Esophagus squamous epithelium (tissue), 5 donors: ENCODE data around the gene SAC3D1. TPM values are rescaled to one million over a fixed set of nuclear protein-coding genes. Genes with fewer than 3 reads are reported as not detected.

Experiments
- DNase-seq: peaks from one replicate; lab custom pipeline; 2025; lab: John Stamatoyannopoulos, UW
- H3K27ac ChIP-seq, 4 donors: fragments of 200-600 bp; sonication (generic); one replicate each; pipeline ENCODE4 v1.5.1; 2016 to 2019; ENCODE audit warnings: mild to moderate bottlenecking in 1 of 4
- H3K27me3 ChIP-seq, 4 donors: fragments of 200-600 bp; sonication (generic); 1 replicate in 3 of 4; 2 replicates in 1 of 4; pipeline versions ENCODE4 v1.5.1 to v1.6.0; 2017 to 2021; ENCODE audit warnings: antibody characterized with exemption in 1 of 4
- H3K36me3 ChIP-seq, 3 donors: fragments of 200-600 bp; sonication (generic); one replicate each; pipeline ENCODE4 v1.5.1; 2016 to 2019
- H3K4me1 ChIP-seq, 3 donors: fragments of 200-600 bp; sonication (generic); one replicate each; pipeline ENCODE4 v1.5.1; 2017 to 2019
- H3K4me3 ChIP-seq, 4 donors: fragments of 200-600 bp; sonication (generic); 1 replicate in 3 of 4; 2 replicates in 1 of 4; pipeline ENCODE4 v1.5.1; 2016 to 2019; ENCODE audit warnings: mild to moderate bottlenecking in 2 of 4, moderate library complexity in 1 of 4
- H3K9me3 ChIP-seq, 3 donors: fragments of 200-600 bp; sonication (generic); one replicate each; pipeline ENCODE4 v1.5.1; 2016 to 2019
- POLR2A ChIP-seq, 4 donors: fragments of 450-650 bp; IDR thresholded peaks; one replicate each; pipeline ENCODE4 v1.6.1; 2017; ENCODE audit warnings: antibody characterized with exemption in 4 of 4, mild to moderate bottlenecking in 4 of 4, moderate library complexity in 3 of 4
- WGBS, 2 donors: methylation state at CpG; one replicate each; pipeline ENCODE4 v1.1.5; 2018; 5-methylcytosine and 5-hydroxymethylcytosine counted together
- intact Hi-C: fragments of 100-400 bp; cut with DNase I; formaldehyde crosslinking; loops from one replicate; pipeline ENCODE4 v1.15.0; 2022
- total RNA-seq, 4 donors: library from RNA; depleted of rRNA; stranded (reverse); fragments of >200 nt; gene quantifications; one replicate each; pipeline ENCODE4 v1.1.0, GENCODE V29; 2016
- TF ChIP-seq, protein P1 (sequence below), 6 experiments: fragments of 450-650 bp in 4 of 6; fragments of 200-600 bp in 2 of 6; sonication (generic) in 2 of 6; IDR thresholded peaks; one replicate each; pipeline ENCODE4 v1.5.1; 2016 to 2019; ENCODE audit warnings: antibody characterized with exemption in 6 of 6, mild to moderate bottlenecking in 4 of 6, moderate library complexity in 4 of 6
- donor health status: DM: yes; HTN: yes; CAD: no.

The SAC3D1 gene
- total RNA-seq, 4 donors from 2014 or later = 9.2 to 19.0 (median 15.1) TPM

DNA sequence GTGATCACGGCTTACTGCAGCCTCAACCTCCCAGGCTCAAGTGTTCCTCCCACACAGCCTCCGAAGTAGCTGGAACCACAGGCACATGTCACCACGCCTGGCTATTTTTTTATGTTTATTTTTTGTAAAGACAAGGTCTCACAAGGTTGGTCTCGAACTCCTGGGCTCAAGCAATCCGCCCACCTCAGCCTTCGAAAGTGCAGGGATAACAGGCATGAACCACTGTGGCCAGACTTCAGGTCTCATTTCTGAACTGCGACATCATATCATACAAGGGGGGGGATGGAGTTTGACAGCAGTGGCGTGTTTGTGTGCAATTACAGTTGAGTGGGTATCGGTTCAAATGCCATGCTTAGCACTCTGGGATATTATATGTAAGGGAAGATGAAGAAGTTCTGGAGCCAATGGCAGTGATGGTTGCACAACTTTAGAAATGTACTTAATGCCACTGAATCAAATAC lies 10.4 kb downstream of the SAC3D1 start:
- Histone ChIP-seq H3K27me3 (peaks cover 0 to 11% (median 0%) of the 10 kb centered on the region in 4 donors), H3K9me3 (no peaks in the 10 kb centered on the region), H3K4me1 (peaks cover 11 to 21% (median 12%) of the 10 kb centered on the region in 3 donors), H3K36me3 (no peaks in the 10 kb centered on the region), H3K27ac (no peak overlapping the region), H3K4me3 (no peak overlapping the region)
- 64 to 78% methylated on average over 5 to 9 of the region's 9 CpGs for WGBS, 2 donors
- TF ChIP-seq, protein P1, sequence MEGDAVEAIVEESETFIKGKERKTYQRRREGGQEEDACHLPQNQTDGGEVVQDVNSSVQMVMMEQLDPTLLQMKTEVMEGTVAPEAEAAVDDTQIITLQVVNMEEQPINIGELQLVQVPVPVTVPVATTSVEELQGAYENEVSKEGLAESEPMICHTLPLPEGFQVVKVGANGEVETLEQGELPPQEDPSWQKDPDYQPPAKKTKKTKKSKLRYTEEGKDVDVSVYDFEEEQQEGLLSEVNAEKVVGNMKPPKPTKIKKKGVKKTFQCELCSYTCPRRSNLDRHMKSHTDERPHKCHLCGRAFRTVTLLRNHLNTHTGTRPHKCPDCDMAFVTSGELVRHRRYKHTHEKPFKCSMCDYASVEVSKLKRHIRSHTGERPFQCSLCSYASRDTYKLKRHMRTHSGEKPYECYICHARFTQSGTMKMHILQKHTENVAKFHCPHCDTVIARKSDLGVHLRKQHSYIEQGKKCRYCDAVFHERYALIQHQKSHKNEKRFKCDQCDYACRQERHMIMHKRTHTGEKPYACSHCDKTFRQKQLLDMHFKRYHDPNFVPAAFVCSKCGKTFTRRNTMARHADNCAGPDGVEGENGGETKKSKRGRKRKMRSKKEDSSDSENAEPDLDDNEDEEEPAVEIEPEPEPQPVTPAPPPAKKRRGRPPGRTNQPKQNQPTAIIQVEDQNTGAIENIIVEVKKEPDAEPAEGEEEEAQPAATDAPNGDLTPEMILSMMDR (IDR thresholded peaks at IDR 0.05) = no peak
- no peak for TF ChIP-seq POLR2A (IDR thresholded peaks at IDR 0.05)
- intact Hi-C loops = no loop called here
- no peak for DNase-seq

DNA sequence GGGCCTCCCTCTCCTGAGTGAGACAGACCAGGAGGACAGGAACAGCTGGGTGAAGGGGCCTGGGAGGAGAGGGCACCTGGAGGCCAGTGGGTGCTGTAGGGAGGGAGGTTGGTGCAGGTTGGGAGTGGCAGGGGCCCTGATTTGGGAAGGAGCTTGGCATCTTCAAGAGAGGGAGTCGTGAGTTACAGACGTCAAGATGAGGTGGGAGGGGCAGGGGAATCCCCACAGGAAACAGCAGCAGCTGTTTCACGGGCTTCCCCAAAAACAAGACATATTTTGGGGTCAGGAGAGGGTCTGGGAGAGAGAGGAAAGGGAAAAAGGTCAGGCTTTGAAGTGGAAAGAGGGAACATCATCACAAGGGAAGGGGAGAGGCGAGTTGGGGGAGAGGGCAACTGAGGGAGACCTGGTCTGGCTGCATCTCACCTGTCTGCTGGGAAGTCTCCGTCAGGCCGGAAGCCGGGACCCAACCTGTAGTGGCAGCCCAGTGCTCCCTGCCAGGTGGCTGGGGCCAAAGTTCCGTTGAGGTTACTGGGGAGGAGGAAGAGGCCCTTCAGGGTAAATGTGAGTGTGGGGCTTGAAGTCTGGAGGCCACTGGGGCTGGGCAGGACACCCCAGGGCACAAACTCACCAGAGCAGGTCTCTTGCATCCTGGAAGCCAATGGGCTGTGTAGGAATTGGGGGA lies 13.0 kb downstream of the SAC3D1 start:
- no peak for DNase-seq
- peaks cover 0 to 11% (median 0%) of the 10 kb centered on the region in 4 donors for H3K27me3 ChIP-seq
- no peak overlapping the region for H3K4me3 ChIP-seq
- no peaks in the 10 kb centered on the region for H3K9me3 ChIP-seq
- intact Hi-C loops = no loop called here
- TF ChIP-seq, protein P1 (IDR thresholded peaks at IDR 0.05) = no peak
- TF ChIP-seq POLR2A (IDR thresholded peaks at IDR 0.05) = no peak
- no peaks in the 10 kb centered on the region for H3K36me3 ChIP-seq
- WGBS, 2 donors = 47 to 52% methylated on average over 8 of the region's 8 CpGs
- H3K27ac ChIP-seq = no peak overlapping the region
- H3K4me1 ChIP-seq = no peaks in the 10 kb centered on the region

DNA sequence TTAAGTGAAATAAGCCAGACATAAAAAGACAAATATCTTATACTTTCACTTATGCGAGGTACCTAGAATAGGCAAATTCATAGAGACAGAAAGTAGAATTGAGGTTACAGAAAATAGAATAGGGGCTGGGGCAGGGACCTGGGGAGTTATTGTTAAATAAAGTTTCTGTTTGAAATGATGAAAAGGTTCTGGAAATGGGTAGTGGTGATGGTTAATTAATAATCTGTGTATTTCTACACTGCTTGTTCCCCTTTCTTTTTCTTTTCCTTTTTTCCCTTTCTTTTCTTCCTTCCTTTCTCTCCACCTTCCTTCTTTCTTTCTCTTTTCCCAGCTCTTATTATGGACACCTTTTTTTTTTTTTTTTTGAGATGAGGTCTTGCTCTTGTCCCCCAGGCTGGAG lies 14.5 kb downstream of the SAC3D1 start:
- peaks cover 0 to 11% (median 0%) of the 10 kb centered on the region in 4 donors for H3K27me3 ChIP-seq

DNA sequence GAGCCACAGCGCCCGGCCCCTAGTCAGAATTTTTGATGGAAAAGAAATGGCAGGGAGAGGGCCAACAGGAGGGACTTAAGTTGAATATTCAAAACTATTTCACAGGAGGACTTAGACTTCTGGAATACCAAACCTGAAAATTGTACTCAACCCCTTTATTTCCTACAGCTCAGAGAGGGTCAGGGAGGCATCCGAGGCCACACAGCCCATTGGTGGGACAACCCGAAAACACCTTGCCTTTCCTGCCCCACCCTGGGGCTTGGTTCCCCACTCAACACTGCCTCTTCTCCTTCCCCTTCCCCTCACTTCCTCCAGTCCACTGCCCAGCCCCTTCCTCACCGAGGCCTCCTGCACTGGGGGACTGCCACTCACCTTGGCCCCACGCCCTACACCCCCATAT lies 16.0 kb downstream of the SAC3D1 start:
- Histone ChIP-seq H3K27ac (no peak overlapping the region), H3K27me3 (peaks cover 0 to 11% (median 0%) of the 10 kb centered on the region in 4 donors), H3K9me3 (no peaks in the 10 kb centered on the region), H3K36me3 (no peaks in the 10 kb centered on the region), H3K4me1 (no peaks in the 10 kb centered on the region), H3K4me3 (no peak overlapping the region)
- WGBS, 2 donors = 83 to 89% methylated on average over 5 to 6 of the region's 6 CpGs
- TF ChIP-seq, protein P1 (IDR thresholded peaks at IDR 0.05) = no peak
- TF ChIP-seq POLR2A (IDR thresholded peaks at IDR 0.05) = no peak
- no peak for DNase-seq
- intact Hi-C loops = no loop called here

More for the DNA sequence above, 14.5 kb downstream of the SAC3D1 start:
- no peak for DNase-seq
- intact Hi-C loops = no loop called here
- Histone ChIP-seq H3K9me3 (no peaks in the 10 kb centered on the region), H3K36me3 (no peaks in the 10 kb centered on the region), H3K27ac (no peak overlapping the region), H3K4me3 (no peak overlapping the region), H3K4me1 (no peaks in the 10 kb centered on the region)
- TF ChIP-seq, protein P1 (IDR thresholded peaks at IDR 0.05) = no peak
- no peak for TF ChIP-seq POLR2A (IDR thresholded peaks at IDR 0.05)
- 82 to 88% methylated on average over 1 of the region's 1 CpG for WGBS, 2 donors

DNA sequence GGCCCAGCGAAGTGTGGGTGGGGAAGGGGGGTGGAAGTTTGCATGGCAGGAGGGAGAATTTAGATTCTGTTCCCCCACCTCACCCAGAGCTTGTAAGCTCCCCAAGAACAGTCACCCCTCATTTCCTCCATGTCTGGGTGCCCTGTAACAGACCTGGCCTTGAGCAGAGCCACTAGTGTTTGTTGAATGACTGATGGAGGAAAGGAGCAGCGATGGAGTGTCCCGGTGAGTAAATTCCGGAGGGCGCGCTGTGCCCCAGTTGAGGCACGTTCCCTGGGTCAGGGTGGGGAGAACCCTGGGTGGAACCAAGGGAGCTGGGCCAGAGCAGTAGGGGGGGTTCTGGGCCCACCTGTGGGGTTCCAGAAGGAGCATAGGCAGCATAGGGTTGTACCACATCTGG lies 16.5 kb downstream of the SAC3D1 start:
- WGBS, 2 donors = 90% methylated on average over 6 of the region's 7 CpGs; no CpG with 5 or more reads in 1 of the 2 donors

More for the DNA sequence above, 16.5 kb downstream of the SAC3D1 start:
- DNase-seq = no peak
- Histone ChIP-seq H3K27ac (no peak overlapping the region), H3K27me3 (peaks cover 0 to 11% (median 0%) of the 10 kb centered on the region in 4 donors), H3K9me3 (no peaks in the 10 kb centered on the region), H3K36me3 (no peaks in the 10 kb centered on the region), H3K4me3 (no peak overlapping the region), H3K4me1 (no peaks in the 10 kb centered on the region)
- TF ChIP-seq, protein P1 (IDR thresholded peaks at IDR 0.05) = no peak
- TF ChIP-seq POLR2A (IDR thresholded peaks at IDR 0.05) = no peak
- intact Hi-C loops = no loop called here
